ENCODE data around the gene CCNL2. TPM values are rescaled to one million over a fixed set of nuclear protein-coding genes. Genes with fewer than 3 reads are reported as not detected.

Gene CCNL2
- total RNA-seq, 4 donors from 2014 or later, result 167 to 307 (median 215) TPM

DNA sequence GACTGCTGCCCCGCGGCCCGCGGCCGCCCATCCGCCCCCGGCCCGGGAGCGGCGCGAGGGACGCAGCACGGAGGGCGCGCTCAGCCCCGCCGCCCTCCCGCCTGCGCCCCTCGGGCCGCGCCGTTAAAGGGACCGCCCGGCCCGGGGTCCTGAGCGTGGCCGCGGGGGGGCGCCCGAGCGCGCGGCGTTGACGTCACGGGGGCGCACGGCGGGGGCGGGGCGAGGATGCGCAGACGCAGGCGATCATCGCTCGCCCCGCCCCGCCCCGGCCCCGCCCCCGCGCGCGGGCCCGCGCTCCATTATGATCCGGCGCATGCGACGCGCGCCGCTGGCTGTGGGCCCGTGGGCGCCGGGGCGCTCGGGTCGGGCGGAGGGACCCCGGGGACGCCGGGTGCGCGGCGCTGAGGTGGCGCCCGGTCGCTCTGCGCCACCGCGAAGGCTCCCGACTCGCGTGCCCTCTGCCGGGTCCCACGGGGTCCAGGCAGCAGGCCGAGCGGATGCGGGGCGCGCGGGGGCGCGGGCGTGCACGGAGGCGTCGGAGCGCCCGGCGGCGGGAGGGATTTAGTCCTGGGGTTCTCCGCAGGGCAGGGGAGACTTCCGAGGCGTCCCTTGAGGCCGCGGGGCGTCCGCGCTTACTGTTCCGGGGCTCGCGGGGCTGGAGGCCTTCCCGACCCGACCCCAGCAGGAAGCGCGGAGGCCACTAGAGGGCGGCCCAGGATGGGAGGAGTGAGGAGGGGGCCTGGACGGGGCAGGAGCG, 49.7 kb downstream of the CCNL2 start, which contains the start of gene DVL1:
Gene DVL1 (minus strand): TSS at position 163 of the 757 bp plus-strand sequence. CDS start 353 bp downstream, outside the sequence.
- Histone ChIP-seq H3K4me3 (replicated peaks in 1 of 3) (peak within 1 kb of the TSS; percentile 47 to 71 (median 57)), H3K4me1 (peaks cover 32 to 61% of the 10 kb centered on the region in 2 donors), H3K9me3 (no peaks in the 10 kb centered on the region), H3K27me3 (no peaks in the 10 kb centered on the region), H3K36me3 (no peaks in the 10 kb centered on the region), H3K27ac (peak within 1 kb of the TSS; percentile 76 to 85 (median 81))
- peak; percentile 65 to 67 for DNase-seq
- TF ChIP-seq, protein P1, sequence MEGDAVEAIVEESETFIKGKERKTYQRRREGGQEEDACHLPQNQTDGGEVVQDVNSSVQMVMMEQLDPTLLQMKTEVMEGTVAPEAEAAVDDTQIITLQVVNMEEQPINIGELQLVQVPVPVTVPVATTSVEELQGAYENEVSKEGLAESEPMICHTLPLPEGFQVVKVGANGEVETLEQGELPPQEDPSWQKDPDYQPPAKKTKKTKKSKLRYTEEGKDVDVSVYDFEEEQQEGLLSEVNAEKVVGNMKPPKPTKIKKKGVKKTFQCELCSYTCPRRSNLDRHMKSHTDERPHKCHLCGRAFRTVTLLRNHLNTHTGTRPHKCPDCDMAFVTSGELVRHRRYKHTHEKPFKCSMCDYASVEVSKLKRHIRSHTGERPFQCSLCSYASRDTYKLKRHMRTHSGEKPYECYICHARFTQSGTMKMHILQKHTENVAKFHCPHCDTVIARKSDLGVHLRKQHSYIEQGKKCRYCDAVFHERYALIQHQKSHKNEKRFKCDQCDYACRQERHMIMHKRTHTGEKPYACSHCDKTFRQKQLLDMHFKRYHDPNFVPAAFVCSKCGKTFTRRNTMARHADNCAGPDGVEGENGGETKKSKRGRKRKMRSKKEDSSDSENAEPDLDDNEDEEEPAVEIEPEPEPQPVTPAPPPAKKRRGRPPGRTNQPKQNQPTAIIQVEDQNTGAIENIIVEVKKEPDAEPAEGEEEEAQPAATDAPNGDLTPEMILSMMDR (IDR thresholded peaks at IDR 0.05), result peak in 4 of 6 experiments; percentile 12 to 53 (median 48)
- TF ChIP-seq POLR2A (IDR thresholded peaks at IDR 0.05), result peak in 1 of 2 donors; percentile 64
- intact Hi-C loops (cut with DNase I), result no loop called here
- WGBS, 2 donors, result 1% methylated on average over 20 of the region's 122 CpGs; no CpG with 5 or more reads in 1 of the 2 donors

- 3% methylated on average over 38 of the region's 109 CpGs; no CpG with 5 or more reads in 1 of the 2 donors for WGBS, 2 donors
- H3K36me3 ChIP-seq, result no peaks in the 10 kb centered on the region
- peak; percentile 67 to 73 for DNase-seq
- H3K27ac ChIP-seq, result peak overlapping the region; percentile 5 to 54 (median 51)
- intact Hi-C loops (cut with DNase I), result no loop called here
- TF ChIP-seq, protein P1 (IDR thresholded peaks at IDR 0.05), result no peak
- no peak for TF ChIP-seq POLR2A (IDR thresholded peaks at IDR 0.05)
- peak overlapping the region; percentile 38 to 57 (median 47) for H3K4me3 ChIP-seq (replicated peaks in 1 of 3)
- peaks cover 32 to 55% of the 10 kb centered on the region in 2 donors for H3K4me1 ChIP-seq
- H3K9me3 ChIP-seq, result no peaks in the 10 kb centered on the region
- H3K27me3 ChIP-seq, result no peaks in the 10 kb centered on the region
Measured at GRCh38 chr1:1348420-1349255, 50.5 kb downstream of the CCNL2 start.

- no peaks in the 10 kb centered on the region for H3K9me3 ChIP-seq
- H3K36me3 ChIP-seq, result no peaks in the 10 kb centered on the region
- WGBS, 2 donors, result 18 to 31% methylated on average over 8 to 10 of the region's 26 CpGs
- peak overlapping the region; percentile 5 to 54 (median 51) for H3K27ac ChIP-seq
- H3K27me3 ChIP-seq, result no peaks in the 10 kb centered on the region
- H3K4me3 ChIP-seq (replicated peaks in 1 of 3), result peak overlapping the region in 2 of 3 donors; percentile 38 to 57
- peak in 1 of 2 donors; percentile 33 for TF ChIP-seq POLR2A (IDR thresholded peaks at IDR 0.05)
- TF ChIP-seq, protein P1 (IDR thresholded peaks at IDR 0.05), result no peak
- intact Hi-C loops (cut with DNase I), result loop anchor here (2.0 kb wide), 1 partner anchor 21 kb away; no protein-coding TSS in a partner anchor
- peaks cover 32 to 49% of the 10 kb centered on the region in 2 donors for H3K4me1 ChIP-seq
- DNase-seq, result peak; percentile 68 to 70
Measured at GRCh38 chr1:1347663-1348419, 51.3 kb downstream of the CCNL2 start.

GRCh38 chr1:1347026-1347595, 52.0 kb downstream of the CCNL2 start:
- H3K27me3 ChIP-seq, result no peaks in the 10 kb centered on the region
- no peak overlapping the region for H3K4me3 ChIP-seq (replicated peaks in 1 of 3)
- peak overlapping the region in 2 of 3 donors; percentile 51 to 54 for H3K27ac ChIP-seq
- intact Hi-C loops (cut with DNase I), result loop anchor here (2.0 kb wide), 1 partner anchor 20 kb away; no protein-coding TSS in a partner anchor
- TF ChIP-seq, protein P1 (IDR thresholded peaks at IDR 0.05), result no peak
- no peak for TF ChIP-seq POLR2A (IDR thresholded peaks at IDR 0.05)
- WGBS, 2 donors, result 73 to 83% methylated on average over 5 to 6 of the region's 10 CpGs
- H3K9me3 ChIP-seq, result no peaks in the 10 kb centered on the region
- DNase-seq, result no peak
- peaks cover 32 to 49% of the 10 kb centered on the region in 2 donors for H3K4me1 ChIP-seq
- no peaks in the 10 kb centered on the region for H3K36me3 ChIP-seq
